ENCODE data around the gene ABLIM1.

The ABLIM1 gene

DNA sequence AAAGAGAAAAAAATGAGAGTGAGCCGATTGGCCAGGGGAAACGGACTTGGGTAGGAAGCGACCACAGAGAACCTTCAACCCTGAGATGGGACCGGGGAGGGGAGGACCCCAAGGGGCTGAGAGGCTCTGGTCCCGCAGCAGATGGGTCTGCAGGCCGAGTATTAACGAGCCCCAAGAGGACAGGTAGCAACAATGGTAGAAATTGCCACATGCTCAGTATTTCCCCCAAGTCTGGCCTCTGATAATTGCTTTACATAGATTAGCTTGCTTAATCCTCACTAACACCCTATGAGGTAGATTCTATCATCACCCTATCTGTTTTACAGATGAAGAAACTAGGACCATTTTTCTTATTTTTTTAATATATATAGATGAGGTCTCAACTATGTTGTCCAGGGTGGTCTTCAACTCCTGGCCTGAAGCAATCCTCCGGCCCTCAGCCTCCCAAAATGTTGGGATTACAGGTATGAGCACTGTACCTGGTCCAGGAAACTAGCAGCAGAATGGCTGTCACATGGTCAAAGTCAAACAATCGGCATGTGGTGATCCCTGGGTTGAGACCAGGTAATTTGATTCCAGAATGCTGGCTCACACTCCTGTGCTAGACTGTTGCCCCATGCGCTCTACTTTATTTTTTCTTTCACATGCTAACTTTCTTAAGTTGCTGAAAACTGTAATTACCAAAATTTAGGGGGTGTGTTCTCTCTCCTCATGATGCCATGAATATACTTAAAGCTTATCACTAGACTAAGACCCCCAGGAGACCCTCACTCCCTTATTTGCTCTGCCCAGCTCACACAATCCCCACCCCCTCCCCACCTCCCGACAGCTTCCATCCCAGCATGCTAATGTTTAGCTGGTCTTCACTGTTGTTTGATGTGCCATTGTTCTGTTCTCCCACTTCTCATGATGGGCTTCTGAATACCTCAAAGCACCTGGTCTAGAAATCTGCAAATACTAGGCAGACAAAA lies 185.9 kb downstream of the ABLIM1 start:
- no peak for DNase-seq (ENCODE audit: insufficient read length, low spot score)
- TF ChIP-seq POU2F2 (IDR thresholded peaks at IDR 0.05; ENCODE audit: low read depth, low read length) (no peak), TAF1 (IDR thresholded peaks at IDR 0.05; ENCODE audit: low read depth, low read length) (no peak), SPI1 (IDR thresholded peaks at IDR 0.05; ENCODE audit: low read depth, low read length) (no peak), POLR2AphosphoS5 (IDR thresholded peaks at IDR 0.05; ENCODE audit: low read depth, low read length) (no peak)
- no peak for FAIRE-seq

DNA sequence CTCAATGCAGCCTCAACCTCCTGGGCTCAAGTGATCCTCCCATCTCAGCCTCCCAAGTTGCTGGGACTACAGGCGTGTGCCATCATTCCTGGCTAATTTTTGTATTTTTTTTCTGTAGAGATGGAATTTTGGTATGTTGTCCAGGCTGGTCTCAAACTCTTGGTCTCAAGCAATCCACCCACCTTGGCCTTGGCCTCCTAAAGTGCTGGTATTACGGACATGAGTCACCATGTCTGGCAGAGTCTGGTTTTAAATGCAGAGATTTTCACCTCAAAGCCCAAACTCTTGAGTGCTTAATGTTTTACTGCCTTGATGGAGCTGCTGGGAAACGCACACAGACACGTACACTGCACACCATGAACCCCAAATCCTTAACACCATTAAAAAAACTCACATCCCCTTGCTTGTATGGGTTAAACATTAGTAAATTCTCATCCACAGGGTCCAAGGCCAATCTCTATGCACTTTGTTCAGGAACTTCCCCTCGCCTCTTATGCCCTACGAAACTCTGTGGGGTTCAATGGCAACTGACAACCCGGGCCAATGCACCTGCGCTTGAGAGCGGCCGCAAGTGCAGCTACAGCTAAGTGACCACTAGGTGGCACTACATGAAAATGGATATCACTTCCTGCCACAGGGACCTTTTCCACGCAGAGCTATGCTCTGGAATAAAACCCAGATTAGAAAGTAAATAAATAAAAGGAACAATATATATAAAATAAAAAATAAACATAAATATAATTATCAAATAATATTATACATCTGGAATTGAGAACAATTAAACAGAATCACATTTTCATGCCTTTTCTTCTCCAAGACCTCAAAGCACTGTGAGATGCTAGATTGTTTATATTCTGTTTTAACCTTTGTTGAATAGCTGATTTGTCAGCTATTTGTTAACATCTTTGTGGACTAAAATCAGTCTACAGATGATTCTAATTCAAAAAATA lies 186.8 kb downstream of the ABLIM1 start:
- DNase-seq (ENCODE audit: insufficient read length, low spot score) (peak; percentile 41), FAIRE-seq (peak; percentile 96)
- TF ChIP-seq TAF1 (IDR thresholded peaks at IDR 0.05; ENCODE audit: low read depth, low read length) (no peak), POLR2AphosphoS5 (IDR thresholded peaks at IDR 0.05; ENCODE audit: low read depth, low read length) (no peak), SPI1 (IDR thresholded peaks at IDR 0.05; ENCODE audit: low read depth, low read length) (0 out of 2 replicates have a peak, but pooled peaks have one; percentile 8), PAX5 (IDR thresholded peaks at IDR 0.05; ENCODE audit: insufficient read depth, low read length, severe bottlenecking) (no peak), POU2F2 (IDR thresholded peaks at IDR 0.05; ENCODE audit: low read depth, low read length) (no peak), POLR2A (IDR thresholded peaks at IDR 0.05; ENCODE audit: low read depth, low read length) (no peak)

DNA sequence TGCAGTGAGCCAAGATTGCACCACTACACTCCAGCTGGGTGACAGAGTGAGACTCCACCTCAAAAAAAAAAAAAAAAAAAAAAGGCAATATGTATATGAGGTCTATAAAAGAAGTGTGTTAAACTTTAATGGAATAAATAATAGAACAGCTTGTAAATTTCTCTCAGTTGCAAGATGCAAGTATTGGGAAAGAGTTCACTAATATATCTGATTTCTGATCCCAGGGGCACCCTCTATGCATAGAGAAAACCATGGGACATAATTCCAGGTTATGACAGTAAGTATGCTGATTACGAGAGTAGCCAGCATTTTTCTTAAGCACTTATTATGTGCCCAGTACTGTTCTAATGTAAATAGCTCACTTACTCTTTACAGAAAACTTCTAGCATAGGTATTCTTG lies 187.7 kb downstream of the ABLIM1 start:
- DNase-seq (ENCODE audit: insufficient read length, low spot score) (no peak), FAIRE-seq (no peak)
- no peak for TF ChIP-seq PAX5 (IDR thresholded peaks at IDR 0.05; ENCODE audit: insufficient read depth, low read length, severe bottlenecking)
- no peak for TF ChIP-seq POLR2A (IDR thresholded peaks at IDR 0.05; ENCODE audit: low read depth, low read length)
- no peak for TF ChIP-seq POU2F2 (IDR thresholded peaks at IDR 0.05; ENCODE audit: low read depth, low read length)

DNA sequence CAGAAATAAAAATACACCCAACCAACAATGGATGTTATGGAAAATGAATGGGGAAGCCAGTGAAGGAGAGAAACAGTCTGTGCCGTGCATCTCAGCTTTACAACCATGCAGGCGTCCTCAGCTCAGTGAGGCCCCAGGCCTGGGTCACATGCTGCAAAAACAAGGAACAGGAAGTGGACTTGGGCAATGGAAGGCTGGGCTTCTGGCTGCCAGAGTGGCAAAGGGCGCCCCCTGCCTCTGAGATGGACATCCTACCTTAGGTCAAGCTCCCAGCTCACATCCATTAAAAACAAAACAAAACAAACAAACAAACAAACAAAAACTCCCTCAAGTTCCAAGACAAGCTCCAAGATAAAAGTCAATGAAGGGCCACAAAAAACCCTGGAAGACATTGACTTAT lies 199.1 kb downstream of the ABLIM1 start:
- DNase-seq (ENCODE audit: insufficient read length, low spot score) (peak; percentile 31), FAIRE-seq (no peak)
- TF ChIP-seq PAX5 (IDR thresholded peaks at IDR 0.05; ENCODE audit: insufficient read depth, low read length, severe bottlenecking) (no peak), SPI1 (IDR thresholded peaks at IDR 0.05; ENCODE audit: low read depth, low read length) (peak; percentile 67), POLR2AphosphoS5 (IDR thresholded peaks at IDR 0.05; ENCODE audit: low read depth, low read length) (no peak), TAF1 (IDR thresholded peaks at IDR 0.05; ENCODE audit: low read depth, low read length) (no peak)

DNA sequence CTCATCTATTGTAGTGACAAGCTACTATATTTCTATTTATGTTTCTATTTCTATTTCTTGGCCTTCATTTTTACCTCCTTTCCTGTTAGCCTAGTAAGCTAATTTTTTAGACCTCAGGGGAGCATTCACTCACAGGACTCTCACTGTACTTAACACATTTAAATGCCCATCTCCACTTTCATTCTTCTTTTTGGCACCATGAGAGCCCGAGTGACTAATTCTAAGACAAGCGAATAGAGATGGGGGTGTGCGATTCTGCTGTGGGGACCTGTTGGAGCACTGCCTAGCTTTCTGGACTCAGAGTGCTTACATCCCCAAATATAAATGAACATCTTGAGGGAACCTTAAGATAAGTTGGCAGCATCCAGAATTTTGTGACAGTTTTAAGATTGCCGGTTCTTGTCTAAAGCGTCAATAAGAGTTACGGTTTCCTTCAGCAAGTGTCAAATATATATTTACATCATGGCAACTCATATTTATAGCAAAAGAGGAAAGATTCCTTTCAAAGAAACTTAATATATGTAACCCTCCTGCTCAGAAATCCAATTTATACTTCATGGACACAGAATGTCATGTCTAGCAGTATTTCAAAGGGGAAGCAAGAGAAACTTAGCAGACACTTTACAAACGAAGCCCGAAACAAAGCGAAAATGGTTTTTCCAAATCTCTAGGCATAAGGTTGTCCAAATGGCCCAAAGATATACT lies 199.7 kb downstream of the ABLIM1 start:
- FAIRE-seq (no peak), DNase-seq (ENCODE audit: insufficient read length, low spot score) (no peak)
- TF ChIP-seq PAX5 (IDR thresholded peaks at IDR 0.05; ENCODE audit: insufficient read depth, low read length, severe bottlenecking) = no peak
- no peak for TF ChIP-seq POLR2AphosphoS5 (IDR thresholded peaks at IDR 0.05; ENCODE audit: low read depth, low read length)

DNA sequence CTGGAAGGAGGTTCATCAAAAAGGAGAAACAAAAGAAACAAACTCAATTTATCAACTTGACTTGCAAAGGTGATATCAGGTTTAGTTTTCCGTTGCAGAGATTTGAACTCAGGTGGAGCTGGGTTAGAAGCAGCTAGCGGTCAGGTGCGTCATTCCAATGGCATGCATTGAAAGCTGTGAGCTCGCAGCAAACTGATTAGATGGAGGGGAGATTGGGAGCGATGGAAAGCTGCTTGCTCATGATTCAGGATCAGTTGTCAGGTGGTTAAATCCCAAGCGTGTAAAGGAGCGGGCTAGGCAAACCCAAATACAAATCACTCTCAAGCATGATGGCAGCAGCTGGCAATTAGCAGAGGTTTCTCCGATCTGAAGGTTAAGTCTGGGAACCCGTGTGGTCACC lies 204.5 kb downstream of the ABLIM1 start:
- FAIRE-seq (no peak), DNase-seq (ENCODE audit: insufficient read length, low spot score) (no peak)
- no peak for TF ChIP-seq POLR2AphosphoS5 (IDR thresholded peaks at IDR 0.05; ENCODE audit: low read depth, low read length)
- no peak for TF ChIP-seq TAF1 (IDR thresholded peaks at IDR 0.05; ENCODE audit: low read depth, low read length)
- TF ChIP-seq PAX5 (IDR thresholded peaks at IDR 0.05; ENCODE audit: insufficient read depth, low read length, severe bottlenecking) = no peak
- no peak for TF ChIP-seq SPI1 (IDR thresholded peaks at IDR 0.05; ENCODE audit: low read depth, low read length)
- TF ChIP-seq POLR2A (IDR thresholded peaks at IDR 0.05; ENCODE audit: low read depth, low read length) = no peak
- no peak for TF ChIP-seq POU2F2 (IDR thresholded peaks at IDR 0.05; ENCODE audit: low read depth, low read length)

DNA sequence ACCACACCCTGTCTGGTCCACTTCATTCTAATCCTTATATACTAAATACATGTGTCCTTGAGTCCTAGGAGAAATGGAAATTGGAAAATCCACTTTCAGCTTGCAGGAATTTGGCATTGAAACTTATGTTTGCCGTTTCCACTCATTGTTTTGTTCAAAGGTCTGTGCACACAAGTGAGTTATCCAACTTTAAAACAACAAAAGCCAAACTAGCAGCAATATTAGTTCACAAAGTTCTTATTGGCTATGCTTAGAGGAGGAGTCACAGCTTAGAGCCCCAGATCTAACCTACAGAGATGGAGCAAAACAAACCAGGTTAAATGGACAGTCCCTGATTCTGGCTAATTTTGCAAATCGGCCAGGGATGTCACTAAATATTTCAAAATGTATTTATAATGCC lies 209.2 kb downstream of the ABLIM1 start:
- FAIRE-seq (no peak), DNase-seq (ENCODE audit: insufficient read length, low spot score) (no peak)
- no peak for TF ChIP-seq POLR2AphosphoS5 (IDR thresholded peaks at IDR 0.05; ENCODE audit: low read depth, low read length)

DNA sequence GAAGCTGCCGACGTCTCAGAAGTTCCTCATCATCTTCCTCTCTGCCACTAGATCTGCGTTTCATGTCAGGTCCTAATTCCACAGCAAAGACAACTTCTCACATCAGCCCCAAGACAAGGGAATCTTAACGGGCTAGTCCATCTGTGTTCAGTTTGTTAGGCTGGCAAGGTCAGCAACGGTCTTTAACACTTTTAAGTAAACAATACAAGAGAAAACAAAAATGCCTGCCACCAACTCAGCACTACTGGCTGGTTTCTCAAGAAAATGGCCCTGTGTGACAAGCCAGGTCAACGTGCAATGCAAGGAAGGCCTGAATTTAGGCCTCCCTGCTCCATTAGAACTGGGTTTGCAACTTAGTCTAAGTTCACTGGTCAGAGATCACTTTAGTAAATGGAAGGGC lies 212.7 kb downstream of the ABLIM1 start:
- DNase-seq (ENCODE audit: insufficient read length, low spot score) = no peak
- FAIRE-seq = no peak
- TF ChIP-seq PAX5 (IDR thresholded peaks at IDR 0.05; ENCODE audit: insufficient read depth, low read length, severe bottlenecking) = no peak

DNA sequence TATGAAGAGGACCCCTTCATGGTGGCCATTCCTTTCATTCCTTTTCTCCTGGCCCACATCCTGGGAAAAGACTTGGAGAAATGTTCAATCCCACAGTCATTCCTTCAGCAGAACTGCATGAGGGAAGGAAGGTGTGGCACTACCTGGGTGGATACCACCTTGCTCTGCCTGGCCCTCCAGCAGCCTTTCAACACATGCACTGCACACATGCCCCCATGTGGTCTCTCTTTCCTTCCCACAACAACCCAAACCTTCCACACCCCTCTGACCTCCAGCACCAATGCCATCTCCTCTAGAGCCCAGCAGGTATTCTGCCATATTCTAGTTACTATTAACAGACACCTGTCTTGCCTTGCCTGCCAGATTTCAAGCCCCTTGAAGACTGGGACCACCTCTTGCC lies 213.3 kb downstream of the ABLIM1 start:
- TF ChIP-seq PAX5 (IDR thresholded peaks at IDR 0.05; ENCODE audit: insufficient read depth, low read length, severe bottlenecking) (no peak), POLR2AphosphoS5 (IDR thresholded peaks at IDR 0.05; ENCODE audit: low read depth, low read length) (no peak), POU2F2 (IDR thresholded peaks at IDR 0.05; ENCODE audit: low read depth, low read length) (no peak), POLR2A (IDR thresholded peaks at IDR 0.05; ENCODE audit: low read depth, low read length) (no peak), SPI1 (IDR thresholded peaks at IDR 0.05; ENCODE audit: low read depth, low read length) (no peak), TAF1 (IDR thresholded peaks at IDR 0.05; ENCODE audit: low read depth, low read length) (no peak)
- DNase-seq (ENCODE audit: insufficient read length, low spot score) (no peak), FAIRE-seq (no peak)

Measured in GM12891 (cell line).